ENCODE data around the gene ANTXR1. TPM values are rescaled to one million over a fixed set of nuclear protein-coding genes. Genes with fewer than 3 reads are reported as not detected.

The ANTXR1 gene
- polyA plus RNA-seq, 1 donor = 29.6 TPM

DNA sequence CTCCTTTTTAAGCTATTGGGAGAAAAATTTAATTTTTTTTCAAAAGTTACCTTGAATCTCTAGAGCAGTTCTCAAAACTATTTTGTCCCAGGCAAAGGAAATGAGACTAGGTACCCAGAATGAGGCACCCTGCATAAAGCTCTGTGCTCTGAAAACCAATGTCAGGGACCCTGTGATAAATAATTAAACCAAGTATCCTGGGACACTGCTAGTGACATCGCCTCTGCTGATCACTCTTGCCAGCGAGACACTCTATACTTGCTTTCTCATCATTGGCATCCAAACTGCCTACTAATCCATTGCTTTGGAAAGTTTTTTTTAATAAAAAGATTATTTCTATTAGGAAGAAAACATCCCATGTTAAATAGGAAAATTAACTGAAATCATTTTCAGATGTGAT lies 37.1 kb upstream of the ANTXR1 start:
- Histone ChIP-seq H3K4me3 (ENCODE audit: low read length) (no peak overlapping the region), H3K27me3 (ENCODE audit: control insufficient read depth, insufficient read depth, low read length) (peaks cover 6% of the 10 kb centered on the region), H3K4me1 (ENCODE audit: control insufficient read depth, insufficient read depth, low read length) (no peaks in the 10 kb centered on the region), H3K36me3 (ENCODE audit: control insufficient read depth, insufficient read depth, low read length) (no peaks in the 10 kb centered on the region), H3K9me3 (ENCODE audit: control insufficient read depth, low read depth, low read length) (no peaks in the 10 kb centered on the region), H3K27ac (ENCODE audit: low read length) (no peak overlapping the region)
- no CpG with 5 or more reads among the region's 2 CpGs for WGBS (ENCODE audit: insufficient coverage, low lambda C conversion rate)
- no peak for DNase-seq

DNA sequence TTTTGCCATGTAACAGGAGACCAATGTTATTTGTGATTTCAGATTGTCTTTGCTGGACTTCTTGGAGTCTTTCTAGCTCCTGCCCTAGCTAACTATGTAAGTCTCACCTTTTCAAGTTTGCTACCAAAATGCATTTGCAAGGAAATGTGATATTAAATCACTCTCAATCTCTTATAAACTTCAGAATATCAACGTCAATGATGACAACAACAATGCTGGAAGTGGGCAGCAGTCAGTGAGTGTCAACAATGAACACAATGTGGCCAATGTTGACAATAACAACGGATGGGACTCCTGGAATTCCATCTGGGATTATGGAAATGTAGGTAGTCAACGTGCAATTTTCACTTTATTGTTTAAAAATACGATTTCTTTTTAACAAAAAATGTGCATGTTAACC lies 35.5 kb upstream of the ANTXR1 start:
- Histone ChIP-seq H3K27ac (ENCODE audit: low read length) (no peak overlapping the region), H3K9me3 (ENCODE audit: control insufficient read depth, low read depth, low read length) (no peaks in the 10 kb centered on the region), H3K27me3 (ENCODE audit: control insufficient read depth, insufficient read depth, low read length) (peaks cover 6% of the 10 kb centered on the region), H3K36me3 (ENCODE audit: control insufficient read depth, insufficient read depth, low read length) (no peaks in the 10 kb centered on the region), H3K4me3 (ENCODE audit: low read length) (no peak overlapping the region), H3K4me1 (ENCODE audit: control insufficient read depth, insufficient read depth, low read length) (no peaks in the 10 kb centered on the region)
- DNase-seq = no peak
- 67% methylated on average over 1 of the region's 4 CpGs for WGBS (ENCODE audit: insufficient coverage, low lambda C conversion rate)

DNA sequence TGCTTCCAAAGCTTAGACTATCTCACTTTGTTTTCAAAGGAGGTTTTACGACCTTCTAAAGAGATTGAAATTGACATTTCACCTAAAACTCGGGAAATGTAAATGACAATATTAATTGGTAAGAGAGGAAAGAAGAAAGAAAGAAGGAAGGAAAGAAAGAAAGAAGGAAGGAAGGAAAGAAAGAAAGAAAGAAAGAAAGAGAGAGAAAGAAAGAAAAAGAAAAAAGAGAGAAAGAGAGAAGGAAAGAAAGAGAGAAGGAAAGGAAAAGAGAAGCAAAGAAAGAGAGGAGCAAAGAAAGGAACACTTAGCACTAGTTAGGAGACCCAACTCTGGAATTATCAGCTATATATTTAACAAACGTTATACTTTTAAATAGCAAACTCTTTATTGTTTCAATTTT lies 34.9 kb upstream of the ANTXR1 start:
- whole genome bisulfite sequencing (ENCODE audit: insufficient coverage, low lambda C conversion rate) = 73% methylated on average over 3 of the region's 3 CpGs
- no peak overlapping the region for H3K4me3 ChIP-seq (ENCODE audit: low read length)
- no peaks in the 10 kb centered on the region for H3K9me3 ChIP-seq (ENCODE audit: control insufficient read depth, low read depth, low read length)
- DNase-seq = no peak
- no peak overlapping the region for H3K27ac ChIP-seq (ENCODE audit: low read length)
- peaks cover 6% of the 10 kb centered on the region for H3K27me3 ChIP-seq (ENCODE audit: control insufficient read depth, insufficient read depth, low read length)
- no peaks in the 10 kb centered on the region for H3K4me1 ChIP-seq (ENCODE audit: control insufficient read depth, insufficient read depth, low read length)
- no peaks in the 10 kb centered on the region for H3K36me3 ChIP-seq (ENCODE audit: control insufficient read depth, insufficient read depth, low read length)

DNA sequence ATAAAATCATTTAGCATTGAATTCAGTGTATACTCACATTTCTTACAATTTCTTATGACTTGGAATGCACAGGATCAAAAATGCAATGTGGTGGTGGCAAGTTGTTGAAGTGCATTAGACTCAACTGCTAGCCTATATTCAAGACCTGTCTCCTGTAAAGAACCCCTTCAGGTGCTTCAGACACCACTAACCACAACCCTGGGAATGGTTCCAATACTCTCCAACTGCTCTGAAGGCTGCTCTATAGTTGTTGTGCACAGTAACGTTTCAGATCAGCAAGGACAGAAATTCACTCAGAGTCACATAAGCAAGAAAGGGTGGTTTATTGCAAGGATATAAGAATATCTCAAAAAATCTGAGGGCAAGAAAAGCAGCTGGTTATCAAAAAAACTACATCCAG lies 32.0 kb upstream of the ANTXR1 start:
- H3K9me3 ChIP-seq (ENCODE audit: control insufficient read depth, low read depth, low read length) = no peaks in the 10 kb centered on the region
- H3K36me3 ChIP-seq (ENCODE audit: control insufficient read depth, insufficient read depth, low read length) = no peaks in the 10 kb centered on the region
- H3K27me3 ChIP-seq (ENCODE audit: control insufficient read depth, insufficient read depth, low read length) = peaks cover 4% of the 10 kb centered on the region
- H3K4me3 ChIP-seq (ENCODE audit: low read length) = no peak overlapping the region
- H3K27ac ChIP-seq (ENCODE audit: low read length) = no peak overlapping the region
- no peak for DNase-seq
- no peaks in the 10 kb centered on the region for H3K4me1 ChIP-seq (ENCODE audit: control insufficient read depth, insufficient read depth, low read length)
- 100% methylated on average over 1 of the region's 1 CpG for WGBS (ENCODE audit: insufficient coverage, low lambda C conversion rate)

DNA sequence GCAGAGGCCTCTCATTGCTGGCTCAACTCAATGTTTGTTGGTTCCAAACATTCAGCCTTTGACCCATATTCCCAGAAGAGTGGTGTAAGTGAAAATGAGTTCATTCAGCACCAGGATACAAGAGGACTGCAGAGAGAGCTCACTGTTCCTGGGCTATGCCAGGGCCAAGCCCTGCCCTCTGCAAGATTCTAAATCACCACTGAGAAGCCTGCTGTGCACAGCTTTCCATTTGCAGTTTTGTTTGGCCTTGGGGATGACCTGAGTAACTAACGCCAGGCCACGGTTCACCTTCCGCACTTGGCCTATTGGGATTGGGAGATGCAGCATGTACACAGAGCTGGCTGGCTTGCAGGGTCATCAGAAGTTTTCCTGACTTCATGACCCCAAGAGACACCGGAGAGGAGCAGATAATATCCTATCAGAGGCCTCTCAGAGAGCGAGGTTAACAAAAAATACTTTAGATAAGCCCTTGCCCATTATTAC lies 25.9 kb upstream of the ANTXR1 start:
- WGBS (ENCODE audit: insufficient coverage, low lambda C conversion rate) = no CpG with 5 or more reads among the region's 5 CpGs

DNA sequence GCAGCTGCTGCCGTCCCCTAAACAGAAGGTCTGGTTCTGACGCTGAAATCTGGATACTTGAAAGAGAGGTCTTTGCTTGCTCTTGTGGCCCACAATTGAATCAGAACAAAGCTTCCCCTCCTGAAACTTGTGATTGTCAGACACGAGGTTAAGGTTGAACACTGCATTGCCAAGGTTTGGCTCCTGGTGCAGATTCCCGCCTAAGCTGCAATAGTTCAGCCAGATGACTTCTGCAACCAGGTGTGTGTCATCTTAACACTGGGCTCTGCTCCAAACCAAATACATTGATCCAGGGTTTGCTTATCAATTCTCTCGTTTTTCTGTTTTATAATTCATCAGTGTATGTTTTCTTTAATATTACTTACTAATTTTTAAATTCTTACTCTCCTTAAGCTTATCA lies 23.9 kb upstream of the ANTXR1 start:
- no peak overlapping the region for H3K4me3 ChIP-seq (ENCODE audit: low read length)
- no peak overlapping the region for H3K27ac ChIP-seq (ENCODE audit: low read length)
- no peaks in the 10 kb centered on the region for H3K36me3 ChIP-seq (ENCODE audit: control insufficient read depth, insufficient read depth, low read length)
- no peak for DNase-seq
- no CpG with 5 or more reads among the region's 5 CpGs for WGBS (ENCODE audit: insufficient coverage, low lambda C conversion rate)
- no peaks in the 10 kb centered on the region for H3K4me1 ChIP-seq (ENCODE audit: control insufficient read depth, insufficient read depth, low read length)
- H3K9me3 ChIP-seq (ENCODE audit: control insufficient read depth, low read depth, low read length) = no peaks in the 10 kb centered on the region
- peaks cover 4% of the 10 kb centered on the region for H3K27me3 ChIP-seq (ENCODE audit: control insufficient read depth, insufficient read depth, low read length)

More for the DNA sequence above, 25.9 kb upstream of the ANTXR1 start:
- H3K4me1 ChIP-seq (ENCODE audit: control insufficient read depth, insufficient read depth, low read length) = no peaks in the 10 kb centered on the region
- no peak for DNase-seq
- H3K4me3 ChIP-seq (ENCODE audit: low read length) = no peak overlapping the region
- H3K9me3 ChIP-seq (ENCODE audit: control insufficient read depth, low read depth, low read length) = no peaks in the 10 kb centered on the region
- H3K27ac ChIP-seq (ENCODE audit: low read length) = no peak overlapping the region
- no peaks in the 10 kb centered on the region for H3K36me3 ChIP-seq (ENCODE audit: control insufficient read depth, insufficient read depth, low read length)
- H3K27me3 ChIP-seq (ENCODE audit: control insufficient read depth, insufficient read depth, low read length) = peaks cover 4% of the 10 kb centered on the region

DNA sequence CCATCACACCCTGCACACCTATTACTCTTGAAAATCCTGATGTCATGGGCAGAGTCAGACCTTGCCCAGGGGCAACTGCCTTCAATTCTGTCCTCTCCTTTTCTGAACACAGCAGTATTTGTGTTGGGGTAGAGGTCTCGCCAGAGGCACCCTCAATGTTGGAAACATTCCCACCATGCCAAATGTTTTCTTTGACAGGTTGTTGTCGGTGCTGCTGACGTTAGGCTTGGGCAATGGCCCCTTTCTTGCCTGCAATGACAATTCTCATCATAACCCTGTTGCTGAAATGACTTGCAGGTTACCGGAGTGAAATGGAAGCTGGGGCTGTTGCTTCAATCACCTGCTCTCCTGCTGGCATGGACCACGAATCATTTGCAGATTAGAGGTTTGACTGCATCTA lies 20.6 kb upstream of the ANTXR1 start:
- H3K27me3 ChIP-seq (ENCODE audit: control insufficient read depth, insufficient read depth, low read length) = peaks cover 4% of the 10 kb centered on the region
- WGBS (ENCODE audit: insufficient coverage, low lambda C conversion rate) = no CpG with 5 or more reads among the region's 5 CpGs
- H3K27ac ChIP-seq (ENCODE audit: low read length) = no peak overlapping the region
- no peaks in the 10 kb centered on the region for H3K9me3 ChIP-seq (ENCODE audit: control insufficient read depth, low read depth, low read length)
- no peaks in the 10 kb centered on the region for H3K4me1 ChIP-seq (ENCODE audit: control insufficient read depth, insufficient read depth, low read length)
- no peak overlapping the region for H3K4me3 ChIP-seq (ENCODE audit: low read length)
- DNase-seq = no peak
- H3K36me3 ChIP-seq (ENCODE audit: control insufficient read depth, insufficient read depth, low read length) = no peaks in the 10 kb centered on the region

DNA sequence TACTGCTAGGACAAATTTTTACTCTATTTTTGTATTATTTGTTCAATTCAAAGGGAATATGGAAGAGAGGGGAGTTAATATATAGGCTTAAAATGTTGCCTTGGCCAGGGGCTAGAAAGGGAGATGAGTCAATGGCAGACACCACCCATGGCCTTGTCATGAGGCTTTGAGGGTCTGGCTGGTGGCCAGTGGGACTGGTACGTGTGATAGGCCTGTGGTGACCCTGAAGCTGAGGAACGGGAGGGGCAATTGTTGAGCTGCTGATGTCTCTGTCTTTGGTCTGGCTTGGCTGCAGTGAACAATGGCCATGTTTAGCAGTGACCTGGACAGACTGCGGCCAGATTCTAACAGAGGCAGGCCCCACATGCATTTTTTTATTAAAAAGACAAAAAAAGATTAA lies 20.0 kb upstream of the ANTXR1 start:
- Histone ChIP-seq H3K27ac (ENCODE audit: low read length) (no peak overlapping the region), H3K36me3 (ENCODE audit: control insufficient read depth, insufficient read depth, low read length) (no peaks in the 10 kb centered on the region), H3K27me3 (ENCODE audit: control insufficient read depth, insufficient read depth, low read length) (peaks cover 4% of the 10 kb centered on the region), H3K4me3 (ENCODE audit: low read length) (no peak overlapping the region), H3K4me1 (ENCODE audit: control insufficient read depth, insufficient read depth, low read length) (no peaks in the 10 kb centered on the region), H3K9me3 (ENCODE audit: control insufficient read depth, low read depth, low read length) (no peaks in the 10 kb centered on the region)
- WGBS (ENCODE audit: insufficient coverage, low lambda C conversion rate) = no CpG with 5 or more reads among the region's 3 CpGs
- DNase-seq = no peak

DNA sequence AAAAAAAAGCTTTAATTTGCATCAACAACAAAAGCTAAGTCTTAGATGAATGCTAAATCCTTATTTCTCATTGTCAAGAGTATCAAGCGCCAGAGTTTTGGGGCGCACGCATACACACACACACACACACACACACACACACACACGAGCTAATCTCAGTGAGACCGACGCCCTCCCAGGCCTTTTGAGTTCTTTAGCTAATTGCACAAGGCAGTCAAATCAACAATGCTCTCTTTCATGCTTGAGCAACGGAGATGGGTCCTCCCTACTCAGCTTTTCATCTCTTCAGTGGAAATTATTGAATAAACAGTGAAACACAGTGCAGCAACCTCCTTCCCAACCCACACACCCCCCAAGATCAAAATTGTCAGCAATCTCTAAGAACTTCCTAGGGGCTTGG lies 19.3 kb upstream of the ANTXR1 start:
- no peak for DNase-seq
- no peaks in the 10 kb centered on the region for H3K36me3 ChIP-seq (ENCODE audit: control insufficient read depth, insufficient read depth, low read length)
- no CpG with 5 or more reads among the region's 7 CpGs for WGBS (ENCODE audit: insufficient coverage, low lambda C conversion rate)

DNA sequence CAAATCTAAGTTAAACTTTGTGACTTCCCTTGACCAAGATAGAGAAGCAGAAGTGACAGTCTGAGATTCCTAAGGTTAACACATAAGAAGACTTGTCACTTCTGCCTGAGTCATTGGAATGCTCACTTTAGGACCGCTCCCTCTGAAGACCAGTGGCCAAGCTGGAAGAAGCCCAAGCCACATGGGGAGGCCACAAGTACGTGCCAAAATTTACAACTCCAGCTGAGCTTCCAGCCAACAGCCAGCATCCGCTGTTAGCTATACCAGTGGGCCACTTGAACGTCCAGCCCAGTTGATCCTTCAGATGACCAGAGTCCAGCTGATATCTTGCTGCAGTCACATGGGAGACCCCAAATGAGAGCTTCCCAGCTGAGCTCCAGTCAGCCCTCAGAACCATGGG lies 18.1 kb upstream of the ANTXR1 start:
- no peak for DNase-seq
- Histone ChIP-seq H3K27ac (ENCODE audit: low read length) (no peak overlapping the region), H3K4me3 (ENCODE audit: low read length) (no peak overlapping the region), H3K9me3 (ENCODE audit: control insufficient read depth, low read depth, low read length) (no peaks in the 10 kb centered on the region), H3K36me3 (ENCODE audit: control insufficient read depth, insufficient read depth, low read length) (no peaks in the 10 kb centered on the region), H3K4me1 (ENCODE audit: control insufficient read depth, insufficient read depth, low read length) (no peaks in the 10 kb centered on the region), H3K27me3 (ENCODE audit: control insufficient read depth, insufficient read depth, low read length) (no peaks in the 10 kb centered on the region)
- no CpG with 5 or more reads among the region's 4 CpGs for WGBS (ENCODE audit: insufficient coverage, low lambda C conversion rate)

More for the DNA sequence above, 19.3 kb upstream of the ANTXR1 start:
- H3K9me3 ChIP-seq (ENCODE audit: control insufficient read depth, low read depth, low read length) = no peaks in the 10 kb centered on the region
- no peak overlapping the region for H3K27ac ChIP-seq (ENCODE audit: low read length)
- H3K4me1 ChIP-seq (ENCODE audit: control insufficient read depth, insufficient read depth, low read length) = no peaks in the 10 kb centered on the region
- peaks cover 4% of the 10 kb centered on the region for H3K27me3 ChIP-seq (ENCODE audit: control insufficient read depth, insufficient read depth, low read length)
- H3K4me3 ChIP-seq (ENCODE audit: low read length) = no peak overlapping the region

DNA sequence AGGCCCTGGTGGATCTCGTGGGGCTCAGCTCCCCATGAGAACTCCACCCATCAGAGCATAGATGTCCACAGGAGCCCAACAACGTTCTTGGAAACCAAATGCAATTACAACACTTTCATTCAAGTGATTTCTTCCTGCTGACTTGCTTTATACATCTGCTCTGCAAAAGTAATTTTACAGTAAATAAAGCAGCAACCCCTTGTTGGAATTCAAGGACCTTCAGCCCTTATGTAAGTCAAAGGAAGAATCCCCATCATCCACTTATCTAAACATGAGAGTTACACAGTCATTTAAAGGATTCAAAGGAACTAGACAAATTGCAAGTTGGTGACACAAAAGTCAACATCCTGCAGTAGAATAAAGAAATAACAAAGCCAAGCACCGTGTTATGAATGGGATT lies 17.1 kb upstream of the ANTXR1 start:
- H3K36me3 ChIP-seq (ENCODE audit: control insufficient read depth, insufficient read depth, low read length) = no peaks in the 10 kb centered on the region
- no peaks in the 10 kb centered on the region for H3K4me1 ChIP-seq (ENCODE audit: control insufficient read depth, insufficient read depth, low read length)
- no peak overlapping the region for H3K27ac ChIP-seq (ENCODE audit: low read length)
- no peak overlapping the region for H3K4me3 ChIP-seq (ENCODE audit: low read length)
- H3K9me3 ChIP-seq (ENCODE audit: control insufficient read depth, low read depth, low read length) = no peaks in the 10 kb centered on the region
- WGBS (ENCODE audit: insufficient coverage, low lambda C conversion rate) = no CpG with 5 or more reads among the region's 3 CpGs
- H3K27me3 ChIP-seq (ENCODE audit: control insufficient read depth, insufficient read depth, low read length) = no peaks in the 10 kb centered on the region
- no peak for DNase-seq
